Activated naive CD4-positive, alpha-beta T cell treated with Interleukin-2 at 50 U/mL for 16 hours (primary cell): ENCODE data around the gene SHROOM1.

ENCODE experiments used
- DNase-seq: peaks from one replicate; pipeline ENCODE4 v3.0.0-alpha.2; 2020

The SHROOM1 gene

GRCh38 chr5:132853323-132853722, 22.9 kb upstream of the SHROOM1 start:
- no peak for DNase-seq

- DNase-seq: no peak
Measured at GRCh38 chr5:132850066-132850465, 19.6 kb upstream of the SHROOM1 start.

- DNase-seq: no peak
Measured at GRCh38 chr5:132849347-132849746, 18.9 kb upstream of the SHROOM1 start.

GRCh38 chr5:132848270-132848669, 17.8 kb upstream of the SHROOM1 start:
- no peak for DNase-seq

- DNase-seq: no peak
Measured at GRCh38 chr5:132841305-132841704, 10.9 kb upstream of the SHROOM1 start.

GRCh38 chr5:132840896-132841295, 10.4 kb upstream of the SHROOM1 start:
- no peak for DNase-seq

GRCh38 chr5:132840313-132840712, 9.9 kb upstream of the SHROOM1 start:
- DNase-seq: no peak

- no peak for DNase-seq
Measured at GRCh38 chr5:132839426-132840301, 9.2 kb upstream of the SHROOM1 start.

GRCh38 chr5:132838516-132839282, 8.3 kb upstream of the SHROOM1 start:
- no peak for DNase-seq

GRCh38 chr5:132837868-132838267, 7.4 kb upstream of the SHROOM1 start:
- DNase-seq: no peak

- DNase-seq: no peak
Measured at GRCh38 chr5:132836852-132837251, 6.4 kb upstream of the SHROOM1 start.

GRCh38 chr5:132834057-132834456, 3.6 kb upstream of the SHROOM1 start:
- DNase-seq: no peak

GRCh38 chr5:132832612-132833011, 2.2 kb upstream of the SHROOM1 start:
- DNase-seq: no peak

GRCh38 chr5:132831095-132831860, 831 bp upstream of the SHROOM1 start:
- DNase-seq: no peak

- peak; percentile 75 for DNase-seq
Measured at GRCh38 chr5:132829742-132830435, 558 bp downstream of the SHROOM1 start.

- no peak for DNase-seq
Measured at GRCh38 chr5:132828846-132829494, 1.5 kb downstream of the SHROOM1 start.

GRCh38 chr5:132827943-132828673, 2.3 kb downstream of the SHROOM1 start:
- no peak for DNase-seq

- no peak for DNase-seq
Measured at GRCh38 chr5:132826424-132827082, 3.9 kb downstream of the SHROOM1 start.

GRCh38 chr5:132825834-132826391, 4.5 kb downstream of the SHROOM1 start:
- peak; percentile 22 for DNase-seq

GRCh38 chr5:132825033-132825833, 5.2 kb downstream of the SHROOM1 start:
- no peak for DNase-seq
